ENCODE measurements around the gene RAB30.
A peak's percentile ranks its signal among the peaks of the same experiment; 100 is the strongest.

RAB30 gene

DNA sequence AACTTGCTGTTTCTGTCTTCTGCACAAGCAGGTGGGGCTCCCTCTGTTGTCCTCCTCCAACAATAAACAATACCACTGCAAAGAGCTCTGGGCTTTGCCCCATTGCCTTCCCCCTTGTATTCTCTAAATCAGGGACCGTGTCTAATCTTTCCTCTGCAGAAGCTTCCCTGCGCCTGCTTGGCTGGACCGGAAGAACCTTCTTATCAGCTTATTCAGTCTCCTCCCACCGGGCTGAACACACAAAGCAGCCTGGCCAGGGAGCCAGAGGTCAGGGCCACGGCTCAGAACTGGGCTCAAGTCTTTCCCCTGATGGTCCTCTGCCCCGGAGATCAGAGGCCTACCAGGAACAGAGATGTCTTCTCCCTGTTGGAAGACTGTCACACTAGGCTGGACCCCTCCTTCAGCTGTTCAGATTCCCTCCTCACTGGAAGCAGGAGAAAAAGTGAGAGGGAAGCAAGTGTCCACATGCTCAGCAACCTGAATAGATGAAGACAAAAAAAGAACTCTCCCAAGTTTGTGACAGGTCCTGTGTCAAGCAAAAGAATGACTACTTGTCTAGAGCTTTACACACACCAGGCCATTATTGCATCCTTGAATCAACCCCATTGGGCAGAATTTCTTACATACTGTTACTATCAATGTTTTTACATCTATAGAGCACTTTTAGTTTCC is 63.7 kb downstream of the RAB30 start:
- no peak for DNase-seq

- DNase-seq: no peak
Measured at GRCh38 chr11:83007477-83007876, 64.2 kb downstream of the RAB30 start.

DNA sequence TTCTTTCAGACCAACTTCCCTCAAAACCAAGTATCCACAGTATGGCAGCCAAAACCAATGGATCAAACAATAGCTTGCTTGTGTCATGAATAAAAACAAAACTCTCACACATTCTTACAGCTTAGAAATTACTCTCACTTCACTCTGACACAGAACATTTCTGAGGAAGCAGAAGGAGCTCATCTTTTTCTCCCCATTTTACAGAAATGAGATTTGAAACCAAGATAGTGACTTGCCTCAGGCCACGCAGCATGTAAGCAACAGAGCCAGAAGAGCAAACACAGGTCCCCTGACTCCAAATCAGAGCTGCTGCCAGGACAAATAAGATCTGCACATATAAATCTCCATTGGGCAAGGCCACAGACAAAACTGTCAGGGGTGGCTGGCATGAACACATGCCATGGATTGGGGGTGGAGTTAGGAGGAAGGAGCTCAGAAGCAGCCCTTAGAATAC is 64.8 kb downstream of the RAB30 start:
- DNase-seq: peak; percentile 54

GRCh38 chr11:83004746-83005556 is 66.7 kb downstream of the RAB30 start:
- DNase-seq: no peak

DNA sequence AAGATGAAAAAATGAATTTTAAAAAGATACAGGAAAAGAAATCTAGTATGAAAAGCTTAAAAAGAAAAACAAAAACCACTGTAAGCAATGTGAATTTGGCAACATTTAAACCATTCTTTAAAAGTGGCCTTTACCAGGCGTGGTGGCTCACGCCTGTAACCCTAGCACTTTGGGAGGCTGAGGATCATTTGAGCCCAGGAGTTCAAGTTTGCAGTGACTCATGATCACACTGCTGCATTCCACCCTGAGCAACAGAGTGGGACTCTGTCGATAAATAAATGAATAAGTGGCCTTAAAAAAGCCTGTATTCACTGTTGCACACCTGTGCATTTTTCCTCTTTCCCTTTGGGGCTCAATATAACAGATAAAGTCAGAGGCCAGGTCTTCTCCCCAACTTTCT is 69.2 kb downstream of the RAB30 start:
- no peak for DNase-seq

- no peak for DNase-seq
Measured at GRCh38 chr11:83002053-83002452, 69.6 kb downstream of the RAB30 start.

- DNase-seq: no peak
Measured at GRCh38 chr11:83000381-83000780, 71.3 kb downstream of the RAB30 start.

GRCh38 chr11:82999232-82999631 is 72.5 kb downstream of the RAB30 start:
- DNase-seq: no peak

- DNase-seq: no peak
Measured at GRCh38 chr11:82998697-82999096, 73.0 kb downstream of the RAB30 start.

DNA sequence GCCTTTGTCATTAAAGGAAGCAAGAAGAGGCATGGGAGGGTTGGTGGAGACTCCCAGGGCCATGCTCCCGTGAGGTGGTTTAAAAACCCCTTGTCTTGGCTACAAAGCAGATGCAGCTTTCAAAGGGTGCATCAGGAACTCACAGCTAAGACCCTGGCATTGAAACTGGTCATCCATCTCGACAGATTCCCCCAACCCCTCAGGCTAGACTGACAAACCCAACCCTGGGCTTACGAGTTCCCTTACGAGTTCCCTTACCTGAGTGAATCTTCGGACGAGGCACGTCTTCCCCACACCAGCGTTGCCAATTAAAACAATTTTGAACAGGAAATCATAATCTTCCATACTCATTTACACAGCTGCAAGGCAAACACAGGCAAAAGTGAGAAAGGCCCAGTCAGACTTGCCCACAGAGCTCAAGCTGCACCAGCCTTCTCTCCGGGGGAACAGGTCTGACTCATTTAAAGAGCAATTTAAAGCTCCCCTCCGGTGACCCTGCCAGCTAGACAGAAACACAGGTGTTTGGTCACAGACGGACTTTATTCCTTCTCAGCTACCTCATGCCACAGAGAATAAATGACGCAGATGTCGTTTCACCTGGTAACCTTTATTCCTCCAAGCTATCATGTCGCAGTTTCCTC is 74.6 kb downstream of the RAB30 start:
- DNase-seq: no peak

- DNase-seq: no peak
Measured at GRCh38 chr11:82995754-82996398, 75.8 kb downstream of the RAB30 start.

DNA sequence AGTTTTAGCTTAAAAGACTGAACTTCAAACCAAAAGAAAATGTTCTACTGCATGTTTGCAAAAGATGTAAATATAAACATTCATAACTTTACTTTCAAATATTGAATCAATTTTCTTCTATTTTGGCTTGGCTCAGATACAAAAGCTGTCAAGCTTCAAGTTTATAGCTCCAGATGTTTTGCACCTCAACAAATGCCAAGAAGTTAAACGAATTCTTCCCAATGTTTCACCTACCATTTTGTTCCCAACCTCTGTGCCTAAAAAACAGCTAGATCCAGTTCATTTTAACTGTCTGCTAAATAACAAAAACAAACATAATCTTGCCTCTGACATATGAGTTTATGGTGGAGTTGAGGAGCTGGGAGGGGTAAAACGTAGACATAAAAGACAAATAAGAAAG is 76.5 kb downstream of the RAB30 start:
- no peak for DNase-seq

GRCh38 chr11:82994604-82995230 is 77.0 kb downstream of the RAB30 start:
- DNase-seq: no peak

DNA sequence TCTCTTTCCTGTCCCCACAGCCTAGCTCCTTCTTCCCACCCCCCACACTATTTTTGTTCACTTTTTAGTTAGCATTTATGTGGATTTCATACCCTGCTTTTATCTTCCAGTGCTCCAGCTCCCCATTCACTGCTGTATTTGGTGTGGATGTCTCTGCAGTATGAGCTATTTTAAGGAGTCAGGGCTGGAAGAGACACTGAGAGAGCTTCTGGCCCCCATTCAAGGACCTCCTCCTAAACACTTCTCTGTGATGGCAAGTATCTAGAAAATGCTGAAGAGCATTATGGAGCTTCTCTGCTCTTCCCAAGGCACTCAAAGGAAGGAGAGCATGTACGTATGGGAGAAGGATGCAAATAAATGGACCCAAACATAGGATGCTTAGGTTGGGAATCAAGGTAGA is 79.5 kb downstream of the RAB30 start:
- no peak for DNase-seq

DNA sequence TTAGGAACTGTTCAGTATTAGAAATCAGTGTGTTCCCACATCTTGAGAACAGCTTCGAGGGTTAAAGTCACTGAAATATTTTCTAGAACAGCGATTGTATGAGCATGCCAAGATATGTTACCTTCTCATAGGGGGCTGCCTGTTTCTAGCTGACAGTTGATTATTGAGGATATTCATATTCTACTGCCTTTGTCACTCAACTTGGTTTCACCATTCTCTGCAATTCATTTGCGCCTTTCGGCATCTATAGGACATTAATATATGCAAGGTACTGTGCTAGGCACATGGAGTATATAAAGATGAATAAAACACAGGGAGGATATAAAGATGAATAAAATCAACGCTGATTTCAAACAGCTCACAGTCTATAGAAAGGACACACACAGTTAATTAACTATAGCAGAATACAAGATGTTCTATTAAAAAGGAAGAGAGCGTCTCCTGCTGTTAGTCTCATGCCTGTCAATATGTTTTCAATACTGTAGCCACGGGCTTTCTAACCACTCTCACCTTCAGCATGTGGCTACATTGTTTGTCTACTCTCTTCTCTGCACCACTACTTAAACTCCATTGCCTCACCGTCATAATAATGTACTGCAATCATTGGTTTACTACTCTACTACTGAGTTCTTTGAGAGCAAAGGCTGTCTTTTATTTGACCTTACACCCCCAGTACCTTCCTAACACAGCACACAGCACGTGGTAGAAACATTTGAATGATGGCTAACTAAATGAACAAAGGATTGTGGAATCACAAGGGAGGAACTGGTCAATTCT is 81.9 kb downstream of the RAB30 start:
- DNase-seq: no peak

GRCh38 chr11:82988936-82989627 is 82.6 kb downstream of the RAB30 start:
- no peak for DNase-seq

DNA sequence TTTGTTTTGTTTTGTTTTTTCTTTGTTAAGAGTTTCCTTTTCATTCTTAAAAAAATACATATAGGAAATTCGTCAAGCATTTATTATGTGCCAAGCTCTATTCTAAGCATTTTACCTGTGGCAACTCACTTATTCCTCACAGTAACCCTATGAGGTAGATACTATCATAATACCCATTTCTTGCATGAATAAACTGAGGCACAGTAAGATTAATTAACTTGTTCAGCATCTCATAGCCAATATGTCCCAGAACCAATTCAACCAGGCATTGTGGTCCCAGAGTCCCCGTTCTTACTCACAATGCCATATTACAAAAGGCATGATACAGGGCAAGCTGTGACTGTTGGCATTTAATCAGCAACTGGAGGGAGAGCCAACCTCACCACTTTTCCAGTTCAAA is 83.7 kb downstream of the RAB30 start:
- DNase-seq: no peak

GRCh38 chr11:82986446-82986845 is 85.3 kb downstream of the RAB30 start:
- DNase-seq: no peak

GRCh38 chr11:82981852-82982251 is 89.8 kb downstream of the RAB30 start:
- DNase-seq: no peak

- DNase-seq: no peak
Measured at GRCh38 chr11:82980947-82981346, 90.8 kb downstream of the RAB30 start.

GRCh38 chr11:82980292-82980691 is 91.4 kb downstream of the RAB30 start:
- DNase-seq: no peak

DNA sequence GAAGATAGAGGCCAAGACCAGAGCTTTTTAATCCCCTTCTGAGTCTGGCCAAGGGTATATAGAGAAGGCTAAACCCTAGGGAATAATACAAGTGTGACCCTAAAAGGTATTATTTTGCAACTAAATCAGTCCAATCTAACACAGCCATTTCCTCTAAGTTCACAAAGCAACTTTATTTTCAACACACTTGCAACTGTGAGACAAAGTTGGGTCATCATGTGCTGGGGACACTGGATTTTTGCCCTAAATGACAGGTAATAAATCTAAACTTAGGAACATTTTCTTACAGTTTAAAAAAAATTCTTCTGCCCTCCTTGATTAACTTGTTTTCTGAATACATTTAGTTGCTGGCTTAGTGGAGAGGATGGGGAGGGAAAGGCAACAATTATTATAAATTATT is 91.9 kb downstream of the RAB30 start:
- no peak for DNase-seq

Measured in NCI-H2029 treated with DMSO at 0.1 percent for 48 hours (cell line).